Measurements from ENCODE around the gene CAB39. TPM values are rescaled to one million over a fixed set of nuclear protein-coding genes. Genes with fewer than 3 reads are reported as not detected.

Gene CAB39
- total RNA-seq, 4 donors from 2014 or later, result 67.3 to 137 (median 123) TPM

DNA sequence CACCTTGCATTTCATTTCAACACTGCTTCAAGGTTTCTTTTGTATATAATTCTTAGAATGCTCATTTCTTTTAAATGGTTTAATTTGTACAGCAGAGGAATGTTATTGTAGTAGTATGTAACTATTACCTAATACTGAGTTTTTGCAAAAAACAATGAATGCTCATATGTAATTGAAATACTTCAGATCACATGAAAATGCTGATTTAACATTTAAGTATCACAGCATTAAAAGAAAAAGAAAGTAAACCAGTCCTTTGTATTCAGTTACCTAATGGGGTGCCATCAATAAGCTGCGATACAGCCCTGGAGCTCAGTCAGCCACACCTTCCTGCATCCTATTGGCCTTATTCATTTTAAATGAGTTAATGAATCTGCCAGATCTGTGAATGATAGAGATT is 106.8 kb downstream of the CAB39 start:
- no peak for DNase-seq
- H3K27me3 ChIP-seq, result no peaks in the 10 kb centered on the region
- no peak overlapping the region for H3K4me3 ChIP-seq
- WGBS, 2 donors (ENCODE audit: low coverage in 1 of 2), result 100% methylated on average over 1 of the region's 1 CpG
- peaks cover 0 to 28% (median 11%) of the 10 kb centered on the region in 4 donors for H3K36me3 ChIP-seq
- H3K27ac ChIP-seq, result no peak overlapping the region
- H3K9me3 ChIP-seq, result no peaks in the 10 kb centered on the region
- intact Hi-C loops (cut with DNase I; ENCODE audit: low total_unique reads), result no loop called here
- in situ Hi-C loops (cut with MboI; ENCODE audit: low pct_ligation_motif_present in 1 of 4, low pct_unique_long_range_greater_than_20kb in 1 of 4, low sequenced_read_pairs in 3 of 4), result loop anchor here in 1 of 4 donors (25.0 kb wide), 2 partner anchors 107 to 618 kb away; partner anchors contain the start of gene CAB39
- no peak for TF ChIP-seq EP300 (IDR thresholded peaks at IDR 0.05; ENCODE audit: low read depth)
- no peak for TF ChIP-seq POLR2AphosphoS5 (IDR thresholded peaks at IDR 0.05)
- TF ChIP-seq POLR2A (IDR thresholded peaks at IDR 0.05), result no peak
- TF ChIP-seq, protein P1, sequence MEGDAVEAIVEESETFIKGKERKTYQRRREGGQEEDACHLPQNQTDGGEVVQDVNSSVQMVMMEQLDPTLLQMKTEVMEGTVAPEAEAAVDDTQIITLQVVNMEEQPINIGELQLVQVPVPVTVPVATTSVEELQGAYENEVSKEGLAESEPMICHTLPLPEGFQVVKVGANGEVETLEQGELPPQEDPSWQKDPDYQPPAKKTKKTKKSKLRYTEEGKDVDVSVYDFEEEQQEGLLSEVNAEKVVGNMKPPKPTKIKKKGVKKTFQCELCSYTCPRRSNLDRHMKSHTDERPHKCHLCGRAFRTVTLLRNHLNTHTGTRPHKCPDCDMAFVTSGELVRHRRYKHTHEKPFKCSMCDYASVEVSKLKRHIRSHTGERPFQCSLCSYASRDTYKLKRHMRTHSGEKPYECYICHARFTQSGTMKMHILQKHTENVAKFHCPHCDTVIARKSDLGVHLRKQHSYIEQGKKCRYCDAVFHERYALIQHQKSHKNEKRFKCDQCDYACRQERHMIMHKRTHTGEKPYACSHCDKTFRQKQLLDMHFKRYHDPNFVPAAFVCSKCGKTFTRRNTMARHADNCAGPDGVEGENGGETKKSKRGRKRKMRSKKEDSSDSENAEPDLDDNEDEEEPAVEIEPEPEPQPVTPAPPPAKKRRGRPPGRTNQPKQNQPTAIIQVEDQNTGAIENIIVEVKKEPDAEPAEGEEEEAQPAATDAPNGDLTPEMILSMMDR (IDR thresholded peaks at IDR 0.05), result no peak
- H3K4me1 ChIP-seq, result peaks cover 0 to 4% (median 1%) of the 10 kb centered on the region in 4 donors

DNA sequence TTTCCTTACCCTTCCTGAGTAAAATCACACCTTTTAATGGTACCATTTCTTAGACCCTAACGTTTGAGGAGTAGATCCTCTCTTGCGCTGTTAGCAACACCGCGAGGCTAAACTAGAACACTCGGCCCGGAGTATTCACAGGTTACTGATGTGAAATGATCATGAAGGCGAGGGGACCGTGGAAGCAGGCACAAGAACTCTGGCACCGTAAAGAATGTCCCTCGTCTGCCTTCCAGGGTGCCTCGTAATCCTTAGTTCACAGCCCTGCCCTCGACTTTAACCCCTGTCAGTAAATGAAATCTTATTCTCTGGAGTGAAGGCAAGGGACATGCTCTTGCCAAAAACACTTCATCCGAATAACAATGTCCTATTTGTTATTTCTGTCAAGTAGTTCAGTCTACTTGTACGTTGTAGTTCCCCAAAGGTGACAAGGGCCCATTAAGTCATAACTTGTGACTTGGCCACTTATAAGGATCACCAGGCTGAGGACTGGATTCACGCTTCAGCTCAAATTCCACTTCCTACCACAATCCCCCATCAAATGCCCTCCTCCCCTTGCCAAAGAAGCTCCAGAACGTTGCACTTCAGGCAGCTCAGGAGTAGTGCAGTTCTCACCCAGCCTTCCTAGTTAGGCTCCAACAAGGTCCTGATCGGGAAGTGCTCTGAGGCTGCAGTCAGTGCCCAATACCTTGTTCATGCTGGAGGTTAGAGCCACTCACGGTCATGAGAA is 108.8 kb downstream of the CAB39 start:
- no peak for DNase-seq
- in situ Hi-C loops (cut with MboI; ENCODE audit: low pct_ligation_motif_present in 1 of 4, low pct_unique_long_range_greater_than_20kb in 1 of 4, low sequenced_read_pairs in 3 of 4) (loop anchor here in 2 of 4 donors (10.0 to 25.0 kb wide), 3 partner anchors 109 to 616 kb away; partner anchors contain the start of gene CAB39 (in 1 of the 2)), intact Hi-C loops (cut with DNase I; ENCODE audit: low total_unique reads) (no loop called here)
- Histone ChIP-seq H3K36me3 (peaks cover 0 to 22% (median 6%) of the 10 kb centered on the region in 4 donors), H3K27ac (no peak overlapping the region), H3K27me3 (peaks cover 7% of the 10 kb centered on the region), H3K9me3 (no peaks in the 10 kb centered on the region), H3K4me3 (no peak overlapping the region), H3K4me1 (peaks cover 0 to 7% (median 3%) of the 10 kb centered on the region in 4 donors)
- 67 to 76% methylated on average over 6 to 18 of the region's 18 CpGs for WGBS, 2 donors (ENCODE audit: low coverage in 1 of 2)
- TF ChIP-seq, protein P1 (IDR thresholded peaks at IDR 0.05), result no peak

DNA sequence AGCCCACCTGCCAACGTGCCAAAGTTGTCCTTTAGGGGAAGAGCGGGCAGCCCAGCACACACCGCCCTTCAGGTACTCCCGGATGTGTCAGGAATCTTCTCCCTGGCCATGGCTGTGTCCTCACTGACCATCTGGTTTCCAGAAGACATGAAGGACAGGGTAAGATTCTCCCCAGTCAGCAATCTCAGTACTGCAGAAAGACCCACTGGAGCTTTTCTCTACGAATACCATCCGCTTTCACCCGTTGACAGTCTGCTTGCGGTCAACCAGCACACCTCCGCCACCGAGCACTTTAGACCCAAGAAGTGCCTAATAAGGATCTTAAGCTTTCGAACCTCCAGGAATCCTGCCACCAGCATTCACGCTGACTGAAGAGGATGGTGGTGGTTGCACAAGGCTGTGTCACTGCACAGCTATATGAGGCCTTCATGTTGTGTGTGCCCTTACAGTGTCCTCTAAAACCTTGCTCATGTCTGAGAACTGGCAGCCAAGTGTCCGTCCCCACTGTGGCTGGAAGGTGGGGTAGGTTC is 109.4 kb downstream of the CAB39 start:
- in situ Hi-C loops (cut with MboI; ENCODE audit: low pct_ligation_motif_present in 1 of 4, low pct_unique_long_range_greater_than_20kb in 1 of 4, low sequenced_read_pairs in 3 of 4), result loop anchor here in 2 of 4 donors (10.0 to 25.0 kb wide), 3 partner anchors 110 to 615 kb away; partner anchors contain the start of gene CAB39 (in 1 of the 2)
- Histone ChIP-seq H3K4me3 (no peak overlapping the region), H3K9me3 (no peaks in the 10 kb centered on the region), H3K4me1 (peaks cover 0 to 7% (median 3%) of the 10 kb centered on the region in 4 donors), H3K27ac (no peak overlapping the region), H3K36me3 (peaks cover 0 to 17% (median 6%) of the 10 kb centered on the region in 4 donors), H3K27me3 (peaks cover 13% of the 10 kb centered on the region)
- 91% methylated on average over 13 of the region's 13 CpGs; no CpG with 5 or more reads in 1 of the 2 donors for WGBS, 2 donors (ENCODE audit: low coverage in 1 of 2)
- TF ChIP-seq EP300 (IDR thresholded peaks at IDR 0.05; ENCODE audit: low read depth) (no peak), POLR2A (IDR thresholded peaks at IDR 0.05) (no peak), POLR2AphosphoS5 (IDR thresholded peaks at IDR 0.05) (no peak)
- TF ChIP-seq, protein P1 (IDR thresholded peaks at IDR 0.05), result no peak
- DNase-seq, result no peak
- intact Hi-C loops (cut with DNase I; ENCODE audit: low total_unique reads), result no loop called here

DNA sequence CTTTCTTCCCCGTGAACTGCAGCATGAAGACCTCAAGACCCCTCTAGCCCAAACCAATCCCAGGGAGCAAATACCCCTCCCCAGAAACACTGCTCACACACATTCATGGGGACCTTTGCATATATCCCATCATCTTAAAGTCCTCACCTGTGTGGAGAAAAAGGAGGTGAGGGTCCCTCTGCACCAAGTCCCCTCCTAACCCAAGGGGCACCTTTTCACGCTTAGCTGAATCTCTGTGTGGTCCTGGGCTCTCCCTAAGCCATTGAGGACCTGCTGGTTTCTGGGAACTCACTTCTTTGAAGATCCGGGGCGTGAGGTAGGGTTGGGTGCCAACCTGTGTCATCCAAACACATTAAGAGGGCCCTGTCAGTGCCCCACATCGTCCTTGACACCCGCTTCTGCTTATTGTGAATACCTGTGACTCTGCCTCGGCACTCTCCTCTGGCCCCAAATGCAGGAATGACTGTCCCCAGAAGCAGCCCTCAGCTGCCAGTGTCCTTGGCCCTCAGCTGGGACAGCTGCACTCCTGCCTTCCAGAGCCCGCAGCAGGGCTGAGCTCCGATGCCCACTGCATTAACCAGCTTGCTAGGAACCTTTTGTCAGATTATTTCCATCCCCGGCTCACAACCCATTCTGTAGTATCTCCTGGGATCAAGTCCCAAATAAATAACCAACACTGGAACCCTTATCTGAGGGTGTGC is 110.8 kb downstream of the CAB39 start:
- intact Hi-C loops (cut with DNase I; ENCODE audit: low total_unique reads), result no loop called here
- H3K27me3 ChIP-seq, result peaks cover 27% of the 10 kb centered on the region
- 74% methylated on average over 10 of the region's 10 CpGs; no CpG with 5 or more reads in 1 of the 2 donors for whole genome bisulfite sequencing, 2 donors (ENCODE audit: low coverage in 1 of 2)
- H3K36me3 ChIP-seq, result peaks cover 0 to 7% (median 2%) of the 10 kb centered on the region in 4 donors
- H3K4me3 ChIP-seq, result no peak overlapping the region
- H3K27ac ChIP-seq, result no peak overlapping the region
- in situ Hi-C loops (cut with MboI; ENCODE audit: low pct_ligation_motif_present in 1 of 4, low pct_unique_long_range_greater_than_20kb in 1 of 4, low sequenced_read_pairs in 3 of 4), result loop anchor here in 2 of 4 donors (10.0 to 25.0 kb wide), 3 partner anchors 111 to 614 kb away; partner anchors contain the start of gene CAB39 (in 1 of the 2)
- H3K9me3 ChIP-seq, result no peaks in the 10 kb centered on the region
- peaks cover 0 to 14% (median 10%) of the 10 kb centered on the region in 4 donors for H3K4me1 ChIP-seq
- DNase-seq, result no peak
- TF ChIP-seq POLR2AphosphoS5 (IDR thresholded peaks at IDR 0.05) (no peak), EP300 (IDR thresholded peaks at IDR 0.05; ENCODE audit: low read depth) (no peak), POLR2A (IDR thresholded peaks at IDR 0.05) (no peak)
- TF ChIP-seq, protein P1 (IDR thresholded peaks at IDR 0.05), result no peak
